ENCODE data around the gene KDR. TPM values are rescaled to one million over a fixed set of nuclear protein-coding genes. Genes with fewer than 3 reads are reported as not detected.

The KDR gene
- total and polyA plus RNA-seq, 9 of the 15 experiments (the other 6 are each of a cell fraction or from before 2014, with no cell fraction given): 0.13 TPM; not detected in 8

GRCh38 chr4:55038176-55038890 lies 87.1 kb downstream of the KDR start:
- H3K9me1 ChIP-seq (ENCODE audit: control insufficient read depth, insufficient read depth, low read length): no peaks in the 10 kb centered on the region
- H3K79me2 ChIP-seq (ENCODE audit: control insufficient read depth, insufficient read depth, low read length): no peaks in the 10 kb centered on the region
- H3K9ac ChIP-seq (ENCODE audit: insufficient read depth in 1 of 2, low read depth in 2 of 2, low read length in 2 of 2): no peak overlapping the region
- in situ Hi-C loops (cut with MboI) (no loop called here), intact Hi-C loops (cut with micrococcal nuclease) (no loop called here)
- no peaks in the 10 kb centered on the region for H3K36me3 ChIP-seq (ENCODE audit: control insufficient read depth, insufficient read depth, low read length)
- H3K4me2 ChIP-seq (ENCODE audit: insufficient read depth, low read length): no peak overlapping the region
- no peak overlapping the region for H3K27ac ChIP-seq (ENCODE audit: extremely low read depth, low read depth, low read length)
- no TSS peak for BruUV-seq (replicated peaks)
- H3K4me1 ChIP-seq (replicated peaks in 1 of 2; ENCODE audit: control insufficient read depth in 2 of 2, insufficient read depth in 2 of 2, low read length in 2 of 2): 0 out of 5 replicates have a peak, but pooled peaks cover 0 to 2% of the 10 kb centered on the region in 2 experiments
- no peak overlapping the region for H2AFZ ChIP-seq (ENCODE audit: low read depth, low read length)
- peaks cover 0 to 2% of the 10 kb centered on the region in 2 experiments; a peak in 1 of 5 replicates for H3K27me3 ChIP-seq (ENCODE audit: control insufficient read depth in 2 of 2, insufficient read depth in 2 of 2, low read length in 2 of 2)
- ChIA-PET POLR2A (no interaction called here), CTCF (ENCODE audit: low intra/inter-chr PET ratio) (no interaction called here)
- no peaks in the 10 kb centered on the region for H3K9me3 ChIP-seq (replicated peaks; ENCODE audit: control insufficient read depth, insufficient read depth, low read depth, low read length)
- no peak overlapping the region for H3K4me3 ChIP-seq
- ATAC-seq (no peak), FAIRE-seq (no peak), DNase-seq (ENCODE audit: extremely low read depth in 1 of 4, low spot score in 3 of 4) (no peak)
- H4K20me1 ChIP-seq (replicated peaks; ENCODE audit: control insufficient read depth, insufficient read depth, low read length): no peaks in the 10 kb centered on the region
- 0% methylated on average over 2 of the region's 2 CpGs for WGBS (ENCODE audit: insufficient coverage, low coverage, missing lambda C conversion rate)
- TF ChIP-seq CEBPG (CRISPR knock-in tag; IDR thresholded peaks at IDR 0.05) (no peak), CEBPG (tag; conservative IDR thresholded peaks at IDR 0.05 in 1 of 2, IDR thresholded peaks at IDR 0.05 in 1 of 2) (0 out of 4 replicates have a peak, but pooled peaks of 1 of the 2 experiments have one; percentile 26), ZNF121 (CRISPR knock-in tag; conservative IDR thresholded peaks at IDR 0.05) (no peak), ZNF407 (IDR thresholded peaks at IDR 0.05; ENCODE audit: low read depth) (no peak), CEBPB (tag; IDR thresholded peaks at IDR 0.05) (0 out of 2 replicates have a peak, but pooled peaks have one; percentile 17), MBD1 (CRISPR knock-in tag; IDR thresholded peaks at IDR 0.05) (no peak)
